ENCODE measurements around the gene LHX1.

The LHX1 gene

DNA sequence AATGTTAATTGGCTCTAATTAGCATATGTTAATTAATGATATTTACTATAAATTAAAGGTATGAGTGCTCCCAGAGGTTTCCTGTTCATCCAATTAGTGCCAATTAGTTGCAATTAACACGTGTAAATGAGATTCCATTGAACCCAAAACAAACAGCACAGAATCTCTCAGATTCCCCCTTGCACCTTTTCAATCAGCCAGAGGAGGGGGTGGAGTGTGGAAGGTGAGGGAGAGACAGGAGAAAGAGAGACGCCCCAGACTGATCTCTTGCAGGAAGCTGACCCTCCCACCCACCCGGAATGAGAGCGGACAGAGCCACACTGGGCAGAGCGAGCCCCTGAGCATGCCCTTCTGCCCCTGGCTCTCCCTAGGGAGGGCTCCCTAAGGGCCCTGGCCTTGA lies 24.1 kb upstream of the LHX1 start:
- DNase-seq (ENCODE audit: low spot score): no peak
- no peak overlapping the region for H3K4me3 ChIP-seq
- no peak overlapping the region for H3K27ac ChIP-seq
- TF ChIP-seq, protein P1, sequence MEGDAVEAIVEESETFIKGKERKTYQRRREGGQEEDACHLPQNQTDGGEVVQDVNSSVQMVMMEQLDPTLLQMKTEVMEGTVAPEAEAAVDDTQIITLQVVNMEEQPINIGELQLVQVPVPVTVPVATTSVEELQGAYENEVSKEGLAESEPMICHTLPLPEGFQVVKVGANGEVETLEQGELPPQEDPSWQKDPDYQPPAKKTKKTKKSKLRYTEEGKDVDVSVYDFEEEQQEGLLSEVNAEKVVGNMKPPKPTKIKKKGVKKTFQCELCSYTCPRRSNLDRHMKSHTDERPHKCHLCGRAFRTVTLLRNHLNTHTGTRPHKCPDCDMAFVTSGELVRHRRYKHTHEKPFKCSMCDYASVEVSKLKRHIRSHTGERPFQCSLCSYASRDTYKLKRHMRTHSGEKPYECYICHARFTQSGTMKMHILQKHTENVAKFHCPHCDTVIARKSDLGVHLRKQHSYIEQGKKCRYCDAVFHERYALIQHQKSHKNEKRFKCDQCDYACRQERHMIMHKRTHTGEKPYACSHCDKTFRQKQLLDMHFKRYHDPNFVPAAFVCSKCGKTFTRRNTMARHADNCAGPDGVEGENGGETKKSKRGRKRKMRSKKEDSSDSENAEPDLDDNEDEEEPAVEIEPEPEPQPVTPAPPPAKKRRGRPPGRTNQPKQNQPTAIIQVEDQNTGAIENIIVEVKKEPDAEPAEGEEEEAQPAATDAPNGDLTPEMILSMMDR (IDR thresholded peaks at IDR 0.05): no peak

DNA sequence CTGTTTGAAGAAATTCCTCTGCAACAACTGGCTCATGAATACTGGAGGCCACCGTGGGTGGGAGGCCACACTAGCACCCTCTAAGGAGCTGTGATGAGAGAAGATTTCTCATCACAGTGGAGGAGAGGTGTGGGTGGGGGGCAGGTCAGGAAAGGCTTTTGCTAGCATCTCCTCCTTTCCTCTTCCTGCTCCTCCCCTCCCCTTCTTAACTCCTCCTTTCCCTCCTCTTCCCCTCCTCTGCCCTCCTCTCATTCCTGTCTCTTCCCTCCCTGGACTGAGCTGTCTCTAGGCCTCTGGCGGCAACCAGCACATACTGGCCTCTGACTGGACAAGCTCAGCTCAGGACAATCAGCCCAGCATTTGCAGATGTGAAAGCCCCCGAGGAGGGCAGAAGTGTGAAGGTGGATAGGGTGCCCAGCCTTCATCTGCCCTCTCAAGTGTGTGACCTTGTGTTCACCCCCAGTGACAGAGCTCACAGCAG lies 19.0 kb upstream of the LHX1 start:
- TF ChIP-seq, protein P1 (IDR thresholded peaks at IDR 0.05): no peak
- H3K4me3 ChIP-seq: no peak overlapping the region
- H3K27ac ChIP-seq: no peak overlapping the region
- DNase-seq (ENCODE audit: low spot score): no peak

- no peak for DNase-seq (ENCODE audit: low spot score)
- TF ChIP-seq, protein P1 (IDR thresholded peaks at IDR 0.05): no peak
- Histone ChIP-seq H3K27ac (no peak overlapping the region), H3K4me3 (no peak overlapping the region)
Observed at GRCh38 chr17:36919407-36919968, 17.8 kb upstream of the LHX1 start.

GRCh38 chr17:36920032-36921005 lies 17.0 kb upstream of the LHX1 start:
- no peak for DNase-seq (ENCODE audit: low spot score)
- H3K27ac ChIP-seq: no peak overlapping the region
- no peak overlapping the region for H3K4me3 ChIP-seq
- TF ChIP-seq, protein P1 (IDR thresholded peaks at IDR 0.05): no peak

DNA sequence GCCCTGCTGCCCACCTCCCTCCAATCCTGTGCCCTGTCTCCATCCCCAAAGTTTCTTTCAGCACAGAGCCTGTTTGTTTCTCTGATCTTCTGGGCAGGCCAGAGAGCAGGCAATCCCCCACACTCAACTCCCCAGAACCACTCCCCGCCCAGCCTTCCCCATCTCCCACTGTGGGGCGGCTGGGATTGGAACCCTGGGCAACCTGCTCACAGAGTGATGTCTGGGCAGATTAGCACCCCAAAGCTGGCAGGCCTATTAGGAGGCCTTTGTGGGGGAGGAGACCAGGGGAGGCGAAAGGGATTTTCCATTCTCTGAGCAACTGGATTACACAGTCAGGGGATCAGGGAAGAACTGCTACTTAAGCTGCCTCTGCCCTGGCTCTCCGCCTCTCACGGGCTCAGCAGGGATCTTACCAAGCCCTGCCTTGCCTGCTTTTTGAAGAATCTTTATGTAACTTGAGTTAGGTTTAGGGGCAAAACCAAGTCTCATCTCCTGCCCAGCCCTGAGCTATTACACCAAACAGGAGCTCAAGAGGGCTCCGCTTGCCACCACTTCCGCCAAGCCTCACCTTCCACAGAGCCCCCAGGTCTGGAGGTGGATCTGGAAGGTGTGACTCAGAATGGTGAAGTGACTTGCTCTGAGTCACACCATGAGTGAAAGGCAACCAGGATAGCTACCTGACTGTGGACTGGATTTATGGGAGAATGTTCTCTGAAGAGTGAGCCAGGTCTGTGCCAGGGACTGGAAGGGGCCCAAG lies 16.0 kb upstream of the LHX1 start:
- no peak for DNase-seq (ENCODE audit: low spot score)
- Histone ChIP-seq H3K4me3 (no peak overlapping the region), H3K27ac (no peak overlapping the region)
- TF ChIP-seq, protein P1 (IDR thresholded peaks at IDR 0.05): no peak

DNA sequence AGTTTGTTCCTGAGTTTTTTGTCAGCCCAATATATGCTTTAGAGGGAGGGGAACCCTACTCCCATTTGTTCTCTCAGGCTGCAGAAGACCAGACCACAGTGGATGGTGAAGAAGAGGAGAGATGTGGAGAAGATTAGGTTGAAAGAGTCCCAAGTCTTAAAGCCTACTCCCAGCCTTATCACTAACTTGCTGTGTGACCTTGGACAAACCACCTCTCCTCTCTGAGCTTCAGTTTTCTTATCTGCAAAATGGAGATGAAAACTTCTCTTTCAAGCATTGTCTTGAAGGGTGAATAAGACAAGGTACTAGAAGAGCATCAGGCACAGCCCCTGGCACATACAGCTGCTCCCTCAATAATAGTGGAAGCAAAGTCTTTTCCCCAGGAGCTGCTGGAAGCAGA lies 15.1 kb upstream of the LHX1 start:
- no peak for DNase-seq (ENCODE audit: low spot score)
- TF ChIP-seq, protein P1 (IDR thresholded peaks at IDR 0.05): no peak
- no peak overlapping the region for H3K4me3 ChIP-seq
- no peak overlapping the region for H3K27ac ChIP-seq
